Measurements from ENCODE around the gene TGOLN2. TPM values are rescaled to one million over a fixed set of nuclear protein-coding genes. Genes with fewer than 3 reads are reported as not detected.

TGOLN2 gene
- 54.0 TPM for total RNA-seq

DNA sequence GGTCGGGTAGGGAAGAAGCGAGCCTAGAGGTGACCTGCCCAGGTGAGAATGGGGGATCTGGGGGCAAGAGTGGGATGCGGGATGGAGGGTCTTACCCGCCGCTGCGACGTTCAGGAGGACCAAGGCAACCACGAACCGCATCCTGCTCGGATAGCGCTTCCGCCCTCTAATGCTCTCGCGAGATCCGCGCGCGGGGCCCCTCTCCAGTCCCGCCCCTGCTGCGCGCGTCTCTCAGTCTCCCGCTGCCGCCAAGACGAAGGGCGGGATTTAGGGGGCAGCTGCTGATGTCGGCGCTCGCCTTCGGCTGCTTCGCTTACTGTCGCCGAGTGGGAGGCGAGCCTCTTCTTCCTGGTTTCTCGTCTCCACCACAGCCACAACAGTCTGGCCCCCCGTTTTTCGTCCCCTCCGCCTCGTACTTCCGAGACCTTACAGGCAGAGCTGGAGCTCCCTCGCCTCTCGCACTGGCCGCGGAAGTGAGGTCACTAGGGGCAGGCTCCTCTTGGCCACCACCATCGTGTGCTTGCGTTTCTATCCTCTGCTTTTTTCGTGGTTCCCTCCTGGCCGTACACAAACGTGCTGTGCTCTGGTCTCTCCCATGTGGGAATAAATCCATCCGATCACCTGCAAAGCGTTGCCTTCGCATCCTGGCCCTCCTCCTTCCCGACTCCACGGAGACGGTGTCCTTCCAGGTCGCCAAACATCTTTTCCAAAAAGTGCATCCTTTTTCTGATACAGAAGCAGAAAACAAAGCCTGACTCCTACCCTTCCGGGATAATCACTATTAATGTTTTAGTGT lies at the start of gene TGOLN2:
TSS of gene TGOLN2 (minus strand) at position 168 of the 796 bp plus-strand sequence. CDS start at position 141, 27 bp downstream.

GRCh38 chr2:85354286-85355072 lies 26.7 kb upstream of the TGOLN2 start, which contains the start of the genes ELMOD3 and RETSAT:
TSS of gene ELMOD3 (plus strand) at chr2:85354769. CDS start at chr2:85357199, 2,430 bp downstream.
TSS of gene RETSAT (minus strand) at chr2:85354528. CDS start at chr2:85354507, 21 bp downstream.

Small RNAs within 50 kb of the gene (small RNA-seq; reads per million reads assigned to genes)
- not detected for gene AC062037.1
- gene RF00019, result not detected
- gene RN7SL113P, result not detected

Other genes with a start within 250 kb of the TGOLN2 start
- gene TCF7L1, start 194.6 kb downstream of the TGOLN2 start, total RNA-seq, result 2.3 TPM
- gene RETSAT, start 26.5 kb upstream of the TGOLN2 start, total RNA-seq, result 16.4 TPM
- 15.0 TPM for gene ELMOD3, start 26.8 kb upstream of the TGOLN2 start, total RNA-seq
- gene CAPG, start 82.4 kb upstream of the TGOLN2 start, total RNA-seq, result 9.0 TPM
- 0.23 TPM for gene SH2D6, start 90.7 kb upstream of the TGOLN2 start, total RNA-seq
- 95.0 TPM for gene MAT2A, start 211.2 kb upstream of the TGOLN2 start, total RNA-seq
- gene GGCX, start 233.5 kb upstream of the TGOLN2 start, total RNA-seq, result 28.8 TPM
- gene VAMP8, start 249.6 kb upstream of the TGOLN2 start, total RNA-seq, result 3.0 TPM

Data from diencephalon (tissue), 1 donor.